ENCODE data around the gene TNRC6B. TPM values are rescaled to one million over a fixed set of nuclear protein-coding genes. Genes with fewer than 3 reads are reported as not detected.

TNRC6B gene
- total and polyA plus RNA-seq, 2 of the 13 experiments (the other 11 are each of a cell fraction or from before 2014, with no cell fraction given) = 8.9 to 13.2 TPM

GRCh38 chr22:40340044-40340443 lies 162.3 kb downstream of the TNRC6B start:
- Histone ChIP-seq H3K9me3 (ENCODE audit: low read length) (no peaks in the 10 kb centered on the region), H3K4me3 (replicated peaks in 1 of 3; ENCODE audit: insufficient read depth in 1 of 3, low read depth in 2 of 3, low read length in 3 of 3) (no peak overlapping the region), H3K9ac (ENCODE audit: insufficient read depth, low read depth, low read length) (no peak overlapping the region), H3K36me3 (replicated peaks in 1 of 2; ENCODE audit: control insufficient read depth in 1 of 2, insufficient read depth in 2 of 2, low read length in 2 of 2) (no peaks in the 10 kb centered on the region), H3K4me2 (ENCODE audit: low read depth, low read length) (no peak overlapping the region), H2AFZ (ENCODE audit: low read length) (no peak overlapping the region), H3K27ac (ENCODE audit: extremely low read length, insufficient read depth, low read length) (no peak overlapping the region), H3K4me1 (ENCODE audit: insufficient read depth, low read length) (peaks cover 23% of the 10 kb centered on the region), H3K79me2 (ENCODE audit: insufficient read depth, low read length) (no peaks in the 10 kb centered on the region), H4K20me1 (ENCODE audit: insufficient read depth, low read length) (no peaks in the 10 kb centered on the region), H3K27me3 (ENCODE audit: control insufficient read depth in 1 of 2, insufficient read depth in 2 of 2, low read length in 2 of 2) (no peaks in the 10 kb centered on the region)
- POLR2A ChIA-PET = no interaction called here
- in situ Hi-C loops (cut with HindIII; ENCODE audit: extremely low pct_ligation_motif_present, low pct_unique_long_range_greater_than_20kb) (no loop called here), intact Hi-C loops (cut with micrococcal nuclease; ENCODE audit: unreplicated experiment) (no loop called here)
- FAIRE-seq (no peak), ATAC-seq (no peak), DNase-seq (ENCODE audit: low spot score) (no peak)
- CTCF ChIA-PET (ENCODE audit: low intra/inter-chr PET ratio, low total read pairs) = no interaction called here
- BruUV-seq (replicated peaks) = no TSS peak
- TF ChIP-seq ZBTB34 (CRISPR knock-in tag; IDR thresholded peaks at IDR 0.05) = no peak
- TF ChIP-seq ZNF724P (CRISPR knock-in tag; IDR thresholded peaks at IDR 0.05; ENCODE audit: borderline replicate concordance) = no peak
- no peak for TF ChIP-seq ZNF337 (CRISPR knock-in tag; IDR thresholded peaks at IDR 0.05; ENCODE audit: borderline replicate concordance, low read depth)
- TF ChIP-seq ZFX (CRISPR knock-in tag; IDR thresholded peaks at IDR 0.05; ENCODE audit: low read depth) = no peak
- TF ChIP-seq ZNF777 (CRISPR knock-in tag; IDR thresholded peaks at IDR 0.05) = no peak
- no peak for TF ChIP-seq TSC22D2 (CRISPR knock-in tag; IDR thresholded peaks at IDR 0.05; ENCODE audit: borderline replicate concordance)
- no peak for TF ChIP-seq AKNA (CRISPR knock-in tag; IDR thresholded peaks at IDR 0.05; ENCODE audit: borderline replicate concordance)
- TF ChIP-seq PHF21A (CRISPR knock-in tag; IDR thresholded peaks at IDR 0.05) = no peak
- 94% methylated on average over 5 of the region's 5 CpGs for WGBS (ENCODE audit: low lambda C conversion rate)
